K562 (cell line): ENCODE measurements around the gene HOXB1. TPM values are rescaled to one million over a fixed set of nuclear protein-coding genes. Genes with fewer than 3 reads are reported as not detected.
A peak's percentile ranks its signal among the peaks of the same experiment; 100 is the strongest.

Experiments used
- BACH1 ChIP-seq: fragments of 200-800 bp; sonication (Bioruptor generic); IDR thresholded peaks from 2 replicates; pipeline ENCODE4 v1.6.1; 2016; ENCODE audit warnings: missing genetic modification characterization, missing compliant biosample characterization
- CXXC5 ChIP-seq: fragments of 250-450 bp; sonication (Bioruptor Pico); IDR thresholded peaks from 2 replicates; pipeline ENCODE4 v1.8.0; 2022; ENCODE audit warnings: inconsistent platforms, mild to moderate bottlenecking, moderate library complexity
- ELF4 ChIP-seq: fragments of 450-650 bp; formaldehyde crosslinking; IDR thresholded peaks from 2 replicates; pipeline ENCODE4 v1.4.0; 2022; ENCODE audit warnings: missing genetic modification characterization
- ELK3 ChIP-seq: fragments of 450-650 bp; formaldehyde crosslinking; IDR thresholded peaks from 2 replicates; pipeline ENCODE4 v1.4.0; 2020; ENCODE audit warnings: mild to moderate bottlenecking
- FOXK2 ChIP-seq, 2 experiments: fragments of 450-650 bp; IDR thresholded peaks in 1 of 2; conservative IDR thresholded peaks in 1 of 2; 2 replicates each; pipeline ENCODE4 v1.6.1; 2016; ENCODE audit warnings: low read depth in 2 of 2, mild to moderate bottlenecking in 1 of 2
- GABPA ChIP-seq: fragments of 200-800 bp; sonication (Bioruptor generic); conservative IDR thresholded peaks from 2 replicates; pipeline ENCODE4 v1.6.1; 2016; ENCODE audit warnings: low read depth, missing genetic modification characterization, missing compliant biosample characterization
- KHSRP ChIP-seq: fragments of 450-650 bp; IDR thresholded peaks from 2 replicates; pipeline ENCODE4 v1.6.1; 2017
- KLF16 ChIP-seq: IDR thresholded peaks from 2 replicates; pipeline ENCODE4 v1.6.1; 2016; ENCODE audit warnings: antibody characterized with exemption
- MNT ChIP-seq, 2 experiments: fragments of 450-650 bp; conservative IDR thresholded peaks; 2 replicates each; pipeline ENCODE4 v1.6.1; 2017; ENCODE audit warnings: mild to moderate bottlenecking in 2 of 2, moderate library complexity in 2 of 2
- NBN ChIP-seq: fragments of 450-650 bp; IDR thresholded peaks from 2 replicates; pipeline ENCODE4 v1.6.1; 2016; ENCODE audit warnings: low read depth, mild to moderate bottlenecking
- PBX2 ChIP-seq, 2 experiments: IDR thresholded peaks in 1 of 2; conservative IDR thresholded peaks in 1 of 2; 2 replicates each; pipeline ENCODE4 v1.6.1; 2016; ENCODE audit warnings: low read depth in 2 of 2, mild to moderate bottlenecking in 1 of 2, missing compliant biosample characterization in 1 of 2, missing genetic modification characterization in 1 of 2, moderate library complexity in 1 of 2
- POLR2H ChIP-seq: IDR thresholded peaks from 2 replicates; pipeline ENCODE4 v1.6.1; 2016; ENCODE audit warnings: missing genetic modification characterization, low read depth, mild to moderate bottlenecking, control low read depth, missing compliant biosample characterization, moderate library complexity
- POLR3A ChIP-seq: IDR thresholded peaks from 2 replicates; pipeline ENCODE4 v1.6.1; 2011; ENCODE audit warnings: borderline replicate concordance, mild to moderate bottlenecking, moderate library complexity; ENCODE audit not compliant: insufficient read length, insufficient read depth; ENCODE audit errors: extremely low read depth
- SMARCE1 ChIP-seq: fragments of 450-650 bp; IDR thresholded peaks from 2 replicates; pipeline ENCODE4 v1.7.1; 2016; ENCODE audit warnings: mild to moderate bottlenecking
- THAP7 ChIP-seq: fragments of 250-450 bp; sonication (Bioruptor Pico); IDR thresholded peaks from 2 replicates; pipeline ENCODE4 v1.5.0; 2021
- ZBTB5 ChIP-seq: fragments of 450-650 bp; IDR thresholded peaks from 2 replicates; pipeline ENCODE4 v1.6.1; 2017; ENCODE audit warnings: antibody characterized with exemption
- ZFP30 ChIP-seq: fragments of 250-450 bp; sonication (Bioruptor Pico); IDR thresholded peaks from 2 replicates; pipeline ENCODE4 v1.8.0; 2022; ENCODE audit warnings: moderate library complexity, mild to moderate bottlenecking, inconsistent platforms, borderline replicate concordance
- polyA plus RNA-seq, 8 experiments: library from polyadenylated mRNA; depleted of rRNA in 4 of 8; stranded (reverse) in 5 of 8; unstranded in 3 of 8; fragments of >200 nt; fragmentation: Nextera tagmentation in 2 of 8; fragmentation: Illumina TruSeq in 1 of 8; extraction: Ambion mirVana in 2 of 8; extraction: Trizol in 1 of 8; gene quantifications; 2 replicates each; pipeline versions ENCODE4 v1.2.1 to v1.2.3, GENCODE V29; 2011 to 2014; ENCODE audit warnings: inconsistent platforms in 1 of 8, missing spikeins in 1 of 8
- total RNA-seq, 7 experiments: library from RNA; depleted of rRNA in 6 of 7; stranded (reverse); fragments of >200 nt in 6 of 7; fragmentation: Illumina TruSeq in 2 of 7; extraction: Trizol in 2 of 7; gene quantifications; 2 replicates each; pipeline versions ENCODE4 v1.2.1 to v1.2.3, GENCODE V29; 2011 to 2021; ENCODE audit warnings: low replicate concordance in 1 of 7

Gene HOXB1
- total and polyA plus RNA-seq, 9 of the 15 experiments (the other 6 are each of a cell fraction or from before 2014, with no cell fraction given): 0.04 TPM; not detected in 8

- TF ChIP-seq MNT (conservative IDR thresholded peaks at IDR 0.05): peak in 1 of 2 experiments; percentile 42; a peak in 2 of 4 replicates
- no peak for TF ChIP-seq POLR3A
- TF ChIP-seq NBN: peak; percentile 64; the same call in 1 of the 2 replicates
- TF ChIP-seq PBX2 (CRISPR knock-in tag; IDR thresholded peaks at IDR 0.05; ENCODE audit: low read depth): no peak
- TF ChIP-seq PBX2 (tag; conservative IDR thresholded peaks at IDR 0.05; ENCODE audit: low read depth): peak; percentile 47
- TF ChIP-seq THAP7: no peak
- TF ChIP-seq GABPA: peak; percentile 29; the same call in 1 of the 2 replicates
- peak; percentile 53; the same call in 1 of the 2 replicates for TF ChIP-seq CXXC5 (CRISPR knock-in tag)
- 0 out of 2 replicates have a peak, but pooled peaks have one; percentile 28 for TF ChIP-seq BACH1
- peak; percentile 69 to 75 for TF ChIP-seq FOXK2 (conservative IDR thresholded peaks at IDR 0.05 in 1 of 2, IDR thresholded peaks at IDR 0.05 in 1 of 2; ENCODE audit: low read depth in 2 of 2)
- TF ChIP-seq POLR2H (tag): peak; percentile 71
- no peak for TF ChIP-seq KHSRP
- TF ChIP-seq ZBTB5: no peak
- TF ChIP-seq ZFP30 (CRISPR knock-in tag): no peak
- no peak for TF ChIP-seq SMARCE1
- no peak for TF ChIP-seq ELF4 (CRISPR knock-in tag)
- no peak for TF ChIP-seq KLF16
- no peak for TF ChIP-seq ELK3 (CRISPR knock-in tag)
Measured at GRCh38 chr17:48491527-48492273, 39.1 kb downstream of the HOXB1 start (continued).
